ENCODE data around the gene C1orf87. TPM values are rescaled to one million over a fixed set of nuclear protein-coding genes. Genes with fewer than 3 reads are reported as not detected.
A peak's percentile ranks its signal among the peaks of the same experiment; 100 is the strongest.

The C1orf87 gene
- total RNA-seq, 1 experiment from 2014 or later = not detected

GRCh38 chr1:59967780-59968179, 105.8 kb downstream of the C1orf87 start:
- Histone ChIP-seq H2AFZ (ENCODE audit: low read length) (no peak overlapping the region), H3K27ac (ENCODE audit: low read length) (no peak overlapping the region), H3F3A (ENCODE audit: low read length, unreplicated experiment) (no peaks in the 10 kb centered on the region), H3K79me2 (ENCODE audit: low read length) (no peaks in the 10 kb centered on the region), H3K4me3 (ENCODE audit: low read length) (no peak overlapping the region), H3K9me3 (ENCODE audit: low read length) (no peaks in the 10 kb centered on the region), H3K9ac (ENCODE audit: low read length) (no peak overlapping the region), H4K20me1 (ENCODE audit: low read length) (no peaks in the 10 kb centered on the region), H3K4me1 (ENCODE audit: insufficient read depth, low read length) (no peaks in the 10 kb centered on the region; the same call in 1 of the 2 replicates), H3K27me3 (ENCODE audit: low read length) (peaks cover 8% of the 10 kb centered on the region), H3K9me2 (replicated peaks; ENCODE audit: low read length) (no peaks in the 10 kb centered on the region), H3K4me2 (ENCODE audit: low read length) (no peak overlapping the region), H3K36me3 (ENCODE audit: low read depth, low read length) (no peaks in the 10 kb centered on the region)
- ChIA-PET POLR2A (ENCODE audit: unreplicated experiment) (interaction anchor here (0.5 kb wide), 1 partner anchor 1972 kb away, joined by 5 read pairs; no protein-coding TSS in a partner anchor), CTCF (no interaction called here)
- no TSS peak for BruUV-seq (replicated peaks)
- TF ChIP-seq CTCF (conservative IDR thresholded peaks at IDR 0.05; ENCODE audit: low read depth, low read length) (no peak), EZH2phosphoT487 (IDR thresholded peaks at IDR 0.05; ENCODE audit: borderline replicate concordance, low read length) (no peak), EZH2 (IDR thresholded peaks at IDR 0.05; ENCODE audit: low read length, unreplicated experiment) (no peak)
- DNase-seq (no peak), ATAC-seq (no peak)
- intact Hi-C loops (cut with micrococcal nuclease) = no loop called here

GRCh38 chr1:59967141-59967697, 106.4 kb downstream of the C1orf87 start:
- BruUV-seq (replicated peaks) = no TSS peak
- TF ChIP-seq EZH2 (IDR thresholded peaks at IDR 0.05; ENCODE audit: low read length, unreplicated experiment) (no peak), CTCF (conservative IDR thresholded peaks at IDR 0.05; ENCODE audit: low read depth, low read length) (no peak), EZH2phosphoT487 (IDR thresholded peaks at IDR 0.05; ENCODE audit: borderline replicate concordance, low read length) (no peak)
- Histone ChIP-seq H3K27me3 (ENCODE audit: low read length) (peaks cover 3% of the 10 kb centered on the region; the same call in 1 of the 2 replicates), H3K9me3 (ENCODE audit: low read length) (no peaks in the 10 kb centered on the region), H3K79me2 (ENCODE audit: low read length) (no peaks in the 10 kb centered on the region), H3K27ac (ENCODE audit: low read length) (no peak overlapping the region), H3K9ac (ENCODE audit: low read length) (no peak overlapping the region), H2AFZ (ENCODE audit: low read length) (no peak overlapping the region), H4K20me1 (ENCODE audit: low read length) (no peaks in the 10 kb centered on the region), H3K4me3 (ENCODE audit: low read length) (no peak overlapping the region), H3K4me2 (ENCODE audit: low read length) (no peak overlapping the region), H3K9me2 (replicated peaks; ENCODE audit: low read length) (no peaks in the 10 kb centered on the region), H3K36me3 (ENCODE audit: low read depth, low read length) (no peaks in the 10 kb centered on the region), H3F3A (ENCODE audit: low read length, unreplicated experiment) (no peaks in the 10 kb centered on the region), H3K4me1 (ENCODE audit: insufficient read depth, low read length) (no peaks in the 10 kb centered on the region; the same call in 1 of the 2 replicates)
- intact Hi-C loops (cut with micrococcal nuclease) = no loop called here
- ATAC-seq (peak; percentile 66), DNase-seq (peak; percentile 33)
- POLR2A ChIA-PET (ENCODE audit: unreplicated experiment) = interaction anchor here (0.5 kb wide), 1 partner anchor 1973 kb away, joined by 5 read pairs; no protein-coding TSS in a partner anchor
- CTCF ChIA-PET = no interaction called here

GRCh38 chr1:59952065-59952464, 121.5 kb downstream of the C1orf87 start:
- Histone ChIP-seq H3K79me2 (ENCODE audit: low read length) (no peaks in the 10 kb centered on the region), H3K9ac (ENCODE audit: low read length) (no peak overlapping the region), H3K9me2 (replicated peaks; ENCODE audit: low read length) (no peaks in the 10 kb centered on the region), H3K9me3 (ENCODE audit: low read length) (no peaks in the 10 kb centered on the region), H3K4me1 (ENCODE audit: insufficient read depth, low read length) (no peaks in the 10 kb centered on the region), H2AFZ (ENCODE audit: low read length) (no peak overlapping the region), H3K4me3 (ENCODE audit: low read length) (no peak overlapping the region), H4K20me1 (ENCODE audit: low read length) (no peaks in the 10 kb centered on the region), H3K27ac (ENCODE audit: low read length) (no peak overlapping the region), H3K4me2 (ENCODE audit: low read length) (no peak overlapping the region), H3F3A (ENCODE audit: low read length, unreplicated experiment) (no peaks in the 10 kb centered on the region), H3K27me3 (ENCODE audit: low read length) (peaks cover 13% of the 10 kb centered on the region), H3K36me3 (ENCODE audit: low read depth, low read length) (no peaks in the 10 kb centered on the region)
- ChIA-PET CTCF (no interaction called here), POLR2A (ENCODE audit: unreplicated experiment) (no interaction called here)
- no peak for DNase-seq
- intact Hi-C loops (cut with micrococcal nuclease) = no loop called here
- ATAC-seq = no peak
- TF ChIP-seq EZH2 (IDR thresholded peaks at IDR 0.05; ENCODE audit: low read length, unreplicated experiment) (no peak), EZH2phosphoT487 (IDR thresholded peaks at IDR 0.05; ENCODE audit: borderline replicate concordance, low read length) (no peak), CTCF (conservative IDR thresholded peaks at IDR 0.05; ENCODE audit: low read depth, low read length) (no peak)
- no TSS peak for BruUV-seq (replicated peaks)
